T47D (cell line): ENCODE results near the gene PLEKHO2.

ENCODE experiments used
- DNase-seq, 2 experiments: peaks; one replicate each; pipeline versions ENCODE4 v3.0.0 to v3.0.0-alpha.2; 2011 to 2012; ENCODE audit warnings: low read depth in 1 of 2, low spot score in 1 of 2
- JUND ChIP-seq: IDR thresholded peaks from 2 replicates; pipeline ENCODE4 v1.6.1; 2012; ENCODE audit warnings: low read depth
- in situ Hi-C: cut with HindIII; loops from 2 replicates; pipeline ENCODE4 v1.10.0; 2016; ENCODE audit warnings: low sequenced_read_pairs, low pct_unique_long_range_greater_than_20kb

Gene PLEKHO2

DNA sequence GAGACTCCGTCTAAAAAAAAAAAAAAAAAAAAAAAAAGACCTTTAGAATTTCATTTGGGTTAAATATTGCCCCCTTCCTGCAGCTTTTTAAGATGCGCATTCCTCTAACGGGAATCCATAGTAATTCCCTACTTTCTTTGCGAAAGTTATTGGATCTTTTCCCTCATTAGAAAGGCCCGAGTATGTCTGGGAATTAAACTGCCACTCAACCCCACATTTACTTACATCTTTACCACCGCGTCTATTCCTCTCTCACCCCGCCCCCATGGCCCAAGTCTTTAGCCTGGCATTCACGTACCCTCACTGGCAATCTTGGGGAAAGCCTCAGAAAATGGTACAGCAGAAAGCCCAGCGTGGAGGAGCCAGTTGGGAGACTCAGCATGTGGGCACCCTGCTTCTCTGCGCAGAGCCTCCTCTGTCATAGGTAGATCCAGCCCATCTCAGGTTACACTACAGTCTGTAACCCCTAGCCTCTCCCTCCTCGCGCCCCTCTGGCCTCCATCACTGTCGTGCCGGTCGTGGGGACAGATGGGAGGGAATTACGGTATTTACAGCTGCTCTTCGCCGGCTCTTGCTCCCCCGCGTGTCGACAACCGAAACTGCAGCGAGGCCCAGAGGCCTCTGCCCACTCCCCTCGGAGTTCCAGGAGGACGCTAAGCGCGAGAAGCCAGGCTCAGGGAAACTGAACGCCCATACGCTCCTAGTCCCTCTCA is 63.6 kb downstream of the PLEKHO2 start:
- no peak for DNase-seq
- in situ Hi-C loops, result no loop called here
- TF ChIP-seq JUND, result no peak

DNA sequence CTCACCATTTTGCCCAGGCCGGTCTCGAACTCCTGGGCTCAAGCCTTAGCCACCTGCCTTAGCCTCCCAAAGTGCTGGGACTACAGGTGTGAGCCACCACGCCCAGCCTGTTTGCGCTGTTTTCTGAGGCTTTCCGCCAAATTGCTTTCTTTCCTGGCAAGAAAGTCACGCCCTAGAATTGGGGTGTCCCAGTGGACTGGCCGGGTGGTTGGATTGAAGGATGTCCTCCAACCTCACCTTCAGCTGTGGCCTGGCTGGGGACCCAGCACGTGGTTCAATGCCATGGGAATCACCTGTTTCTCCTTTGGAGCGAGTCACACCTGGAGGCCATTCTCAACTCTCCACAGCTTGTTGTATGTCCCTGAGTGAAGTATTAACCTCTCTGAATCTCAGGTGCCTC is 64.2 kb downstream of the PLEKHO2 start:
- no peak for TF ChIP-seq JUND
- in situ Hi-C loops, result no loop called here
- no peak for DNase-seq

DNA sequence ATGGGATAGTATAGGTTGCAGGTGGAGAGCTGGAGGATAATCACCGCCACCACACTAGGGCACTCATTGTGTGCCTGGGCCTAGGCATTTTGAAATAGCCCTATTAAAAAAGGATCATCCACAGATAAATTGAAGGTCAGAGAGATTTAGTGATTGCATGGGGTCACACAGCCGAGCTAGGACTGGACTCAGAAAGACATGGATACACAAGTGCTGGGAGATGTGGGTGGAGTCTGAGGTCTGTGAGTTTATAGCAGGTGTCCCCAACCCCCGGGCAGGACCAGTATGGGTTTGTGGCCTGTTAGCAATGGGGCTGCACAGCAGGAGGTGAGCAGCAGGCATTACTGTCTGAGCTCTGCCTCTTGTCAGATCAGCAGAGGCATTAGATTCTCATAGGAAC is 64.7 kb downstream of the PLEKHO2 start:
- DNase-seq, result no peak
- in situ Hi-C loops, result no loop called here
- no peak for TF ChIP-seq JUND

DNA sequence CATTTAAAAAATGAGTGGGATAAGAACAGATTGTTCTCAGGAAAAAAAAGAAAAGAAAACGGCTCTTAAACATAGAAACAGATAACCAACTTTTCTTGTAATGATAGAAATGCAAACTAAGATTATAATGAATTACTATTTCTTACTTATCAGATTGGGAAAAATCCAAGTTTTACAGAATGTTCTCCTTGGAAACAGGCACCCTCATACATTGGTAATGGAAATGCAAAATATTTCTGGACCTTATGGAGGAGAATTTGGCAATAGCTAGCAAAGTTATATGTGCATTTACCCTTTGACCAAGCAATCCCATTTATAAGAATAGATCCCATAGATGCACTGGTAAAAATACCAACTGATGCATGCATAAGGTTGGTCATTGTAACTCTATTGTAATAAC is 66.3 kb downstream of the PLEKHO2 start:
- TF ChIP-seq JUND, result no peak
- no peak for DNase-seq
- in situ Hi-C loops, result no loop called here

DNA sequence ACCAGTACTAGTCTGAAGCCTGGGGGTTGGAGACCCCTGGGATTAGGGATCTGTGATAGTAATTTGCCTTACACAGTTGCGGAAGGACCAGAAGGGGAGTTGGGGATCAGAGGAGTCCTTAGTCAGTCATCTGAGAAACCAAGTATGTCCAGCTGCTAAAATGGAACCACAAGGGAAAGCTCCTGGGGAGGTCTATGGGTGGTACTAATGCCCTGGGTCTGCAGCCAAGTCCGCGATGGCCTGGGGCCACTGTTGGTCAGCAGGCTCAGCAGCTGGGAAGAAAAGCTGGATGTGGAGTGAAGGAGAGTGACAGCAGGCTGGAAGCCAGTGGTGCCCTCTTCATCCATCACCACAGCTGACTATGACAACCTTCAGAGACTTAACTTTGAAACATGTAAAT is 67.8 kb downstream of the PLEKHO2 start:
- DNase-seq, result no peak
- in situ Hi-C loops, result no loop called here
- TF ChIP-seq JUND, result no peak

DNA sequence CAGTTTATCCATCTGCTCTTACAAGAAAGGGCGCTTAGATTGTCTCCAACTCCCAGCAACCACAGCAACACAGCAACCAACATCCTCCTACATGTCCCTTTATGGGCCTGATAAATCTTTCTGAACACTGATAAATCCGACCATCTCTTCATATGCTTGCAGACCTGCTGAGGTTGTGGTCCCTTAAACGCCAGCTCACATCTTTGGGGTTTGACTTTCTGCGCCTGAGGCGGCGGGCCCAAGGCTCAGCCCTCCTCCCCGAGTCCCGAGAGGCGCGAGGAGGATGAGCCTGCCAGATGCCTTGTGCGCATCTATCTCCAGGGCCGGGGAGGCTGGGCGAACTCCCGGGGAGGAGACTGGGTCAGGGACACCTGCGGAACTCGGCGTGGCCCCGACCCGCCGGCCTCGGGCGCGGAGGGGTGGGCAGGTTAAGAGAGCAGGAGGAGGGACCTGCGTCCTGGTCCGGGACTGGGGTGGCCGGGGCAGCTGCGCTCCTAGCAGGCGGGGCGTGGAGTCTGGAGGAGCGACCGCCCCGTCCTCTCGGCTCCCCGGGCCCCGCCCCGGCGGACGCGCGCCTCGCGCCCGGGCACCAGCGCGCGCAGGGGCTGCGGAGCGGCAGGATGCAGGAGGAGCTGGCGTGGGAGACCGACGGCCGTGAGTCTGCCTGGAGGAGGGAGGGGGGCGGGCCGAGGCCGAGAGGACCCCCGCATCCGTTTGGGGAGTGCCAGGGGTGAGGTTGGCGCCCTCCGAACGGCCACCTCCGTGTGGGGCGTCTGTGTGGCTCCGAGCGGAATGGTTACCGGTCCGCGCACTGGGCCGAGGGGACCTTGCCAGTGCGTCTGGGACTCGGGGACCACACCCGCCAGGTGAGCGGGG is 69.8 kb downstream of the PLEKHO2 start, which contains the start of gene ANKDD1A:
Gene ANKDD1A, plus strand, starts transcription at position 592 of the 876 bp plus-strand sequence. Its CDS starts 29 bp downstream, at position 621.
- peak; percentile 49 to 70 for DNase-seq
- in situ Hi-C loops, result no loop called here
- no peak for TF ChIP-seq JUND

DNA sequence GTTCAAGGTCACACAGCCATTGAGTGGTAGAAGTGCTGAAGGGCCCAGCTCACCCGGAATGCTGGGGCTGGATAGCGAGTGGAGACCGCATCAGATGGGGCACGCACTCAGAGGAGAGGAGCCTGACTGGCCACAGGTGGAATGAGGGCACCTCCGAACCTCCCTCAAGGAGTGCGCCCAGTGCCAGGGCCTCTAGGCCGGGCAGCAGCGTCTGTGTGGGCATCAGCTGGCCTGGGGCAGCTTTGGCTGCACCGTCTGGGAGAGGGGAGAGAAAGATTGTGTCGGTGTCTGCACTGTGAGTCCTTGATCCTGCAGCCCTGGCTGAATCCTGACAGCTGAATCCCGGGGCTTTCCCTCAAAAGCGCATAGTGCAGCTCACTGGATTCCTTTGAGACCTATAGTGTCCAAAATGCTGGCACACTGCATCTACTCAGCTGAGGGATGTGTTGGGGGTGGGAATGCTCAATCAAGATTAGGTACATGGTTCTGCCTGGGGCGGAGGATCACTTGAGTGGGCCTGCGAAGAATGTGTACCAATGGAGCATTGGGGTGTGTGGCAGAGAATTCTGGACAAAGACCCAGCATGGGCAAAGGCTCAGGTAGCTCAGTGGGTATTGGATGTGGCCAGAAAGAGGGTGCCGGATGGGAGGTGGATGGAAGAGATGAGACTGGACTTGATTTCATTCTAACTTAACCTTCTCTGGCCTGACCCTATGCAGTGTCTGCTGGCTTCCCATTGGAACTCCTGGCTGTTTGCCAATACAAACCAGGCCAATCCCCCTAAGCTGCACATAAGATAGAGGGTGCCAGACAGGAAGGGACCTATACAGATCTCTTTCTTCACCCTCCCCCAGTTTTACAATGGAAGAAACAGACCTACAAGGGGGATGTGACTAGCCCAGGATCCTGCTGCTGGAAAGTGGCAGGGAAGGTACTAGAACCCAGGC is 70.9 kb downstream of the PLEKHO2 start:
- in situ Hi-C loops, result no loop called here
- no peak for DNase-seq
- no peak for TF ChIP-seq JUND

DNA sequence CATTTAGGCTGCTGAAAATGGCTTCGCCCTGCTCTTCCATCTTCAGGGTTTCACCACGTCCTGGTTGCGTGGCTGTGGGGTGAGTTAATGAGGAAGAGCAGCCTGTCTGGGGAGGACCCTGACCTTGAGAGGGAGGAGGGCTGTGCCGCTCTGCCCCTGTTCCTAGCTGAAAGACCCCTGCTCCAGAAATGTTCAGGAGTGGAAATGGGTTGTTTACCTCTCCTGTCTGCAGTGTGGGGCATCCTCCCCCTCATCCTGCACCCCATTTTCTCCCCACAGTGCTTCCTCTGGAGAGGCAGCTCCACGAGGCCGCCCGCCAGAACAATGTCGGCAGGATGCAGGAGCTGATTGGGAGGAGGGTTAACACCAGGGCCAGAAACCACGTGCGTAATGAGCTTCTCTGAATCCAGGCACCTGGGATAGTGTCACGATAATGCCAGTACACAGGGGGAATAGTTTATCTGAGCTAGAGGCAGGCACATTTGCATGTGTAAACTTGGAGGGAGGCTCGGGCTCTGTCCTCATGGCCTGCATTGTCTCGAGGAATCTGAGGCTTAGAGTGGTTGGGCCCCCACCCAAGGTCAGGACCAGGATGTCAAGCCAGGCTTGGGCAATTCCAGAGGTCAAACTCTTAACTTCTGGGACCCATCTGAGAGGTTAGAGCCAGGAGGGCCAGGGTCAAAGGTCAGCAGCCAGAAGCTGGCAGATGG is 74.0 kb downstream of the PLEKHO2 start:
- in situ Hi-C loops, result no loop called here
- no peak for TF ChIP-seq JUND
- no peak for DNase-seq

DNA sequence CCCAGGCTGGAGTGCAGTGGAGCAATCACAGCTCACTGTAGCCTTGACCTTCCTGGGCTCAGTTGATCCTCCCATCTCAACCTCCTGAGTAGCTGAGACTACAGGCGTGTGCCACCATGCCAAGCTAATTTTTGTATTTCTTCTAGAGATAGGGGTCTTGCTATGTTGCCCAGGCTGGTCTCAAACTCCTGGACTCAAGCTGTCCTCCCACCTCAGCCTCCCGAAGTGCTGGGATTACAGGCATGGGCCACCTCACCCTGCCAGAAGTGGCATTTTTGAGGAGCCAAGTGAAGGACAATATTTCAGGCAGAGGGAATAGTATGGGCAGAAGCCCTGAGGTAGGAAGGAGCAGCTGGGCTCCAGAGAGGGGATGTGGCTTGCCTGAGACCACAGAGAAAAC is 74.7 kb downstream of the PLEKHO2 start:
- in situ Hi-C loops, result no loop called here
- TF ChIP-seq JUND, result no peak
- DNase-seq, result no peak

DNA sequence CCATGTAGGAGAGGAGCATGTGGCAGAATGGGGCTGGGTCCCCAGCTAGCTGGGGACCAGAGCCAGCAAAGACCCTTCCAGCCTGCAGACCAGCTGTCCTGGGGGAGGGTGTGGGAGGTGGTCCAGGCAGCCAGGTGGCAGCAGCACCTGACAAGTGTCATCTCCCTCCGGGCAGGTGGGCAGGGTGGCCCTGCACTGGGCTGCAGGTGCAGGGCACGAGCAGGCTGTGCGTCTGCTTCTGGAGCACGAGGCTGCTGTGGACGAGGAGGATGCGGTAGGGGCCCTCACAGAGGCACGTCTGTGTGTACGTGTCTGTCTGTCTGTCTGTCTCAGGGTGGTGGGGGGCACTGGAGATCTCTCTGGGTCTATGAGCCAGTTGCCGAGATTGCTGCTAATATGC is 75.5 kb downstream of the PLEKHO2 start:
- no peak for DNase-seq
- no peak for TF ChIP-seq JUND
- in situ Hi-C loops, result no loop called here
